GM21515 (cell line): ENCODE measurements around the gene RCBTB1.
A peak's percentile ranks its signal among the peaks of the same experiment; 100 is the strongest.
"Not testable (repeated sequence)": the region's sequence is repeated elsewhere in the genome, so short reads cannot be mapped to it uniquely, and the experiment has no call there.

Experiments
- ATAC-seq: cut with Tn5 transposase; IDR thresholded peaks from one replicate; pipeline ENCODE4 v1.9.1; 2021; ENCODE audit not compliant: unreplicated experiment

RCBTB1 gene

GRCh38 chr13:49585220-49586157, at the start of gene RCBTB1:
Gene RCBTB1, minus strand, starts transcription at chr13:49585558. Its CDS starts 18,279 bp downstream, at chr13:49567279.
- ATAC-seq: peak; percentile 91

- ATAC-seq: no peak
Observed at GRCh38 chr13:49633710-49634109, 48.4 kb upstream of the RCBTB1 start.

- ATAC-seq: no peak
Observed at GRCh38 chr13:49632156-49632555, 46.8 kb upstream of the RCBTB1 start.

- no peak for ATAC-seq
Observed at GRCh38 chr13:49630580-49630979, 45.2 kb upstream of the RCBTB1 start.

DNA sequence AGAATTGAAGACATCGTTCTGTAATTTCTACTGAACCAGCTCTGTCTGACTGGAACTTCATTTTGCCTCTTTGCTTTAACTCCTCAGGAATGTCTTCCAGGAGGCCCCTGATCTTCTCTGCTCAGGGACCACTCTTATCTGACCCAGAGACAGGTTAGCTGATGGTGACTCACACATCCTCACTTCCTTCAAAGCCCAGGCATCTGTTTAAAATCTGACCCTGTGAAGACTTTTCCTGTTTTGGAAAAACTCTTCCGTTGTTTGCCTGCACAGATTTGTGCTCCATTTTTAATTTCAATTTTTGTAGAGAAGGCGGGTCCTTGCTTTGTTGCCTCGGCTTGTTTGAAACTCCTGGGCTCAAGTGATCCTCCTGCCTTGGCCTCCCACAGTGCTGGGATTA, 44.6 kb upstream of the RCBTB1 start:
- ATAC-seq: no peak

- ATAC-seq: no peak
Observed at GRCh38 chr13:49629196-49629938, 44.0 kb upstream of the RCBTB1 start.

- ATAC-seq: peak; percentile 94
Observed at GRCh38 chr13:49627831-49628652, 42.7 kb upstream of the RCBTB1 start, which contains the start of gene ARL11. Gene ARL11, plus strand, starts transcription at chr13:49628507. Its CDS starts 1,941 bp downstream, at chr13:49630448.

DNA sequence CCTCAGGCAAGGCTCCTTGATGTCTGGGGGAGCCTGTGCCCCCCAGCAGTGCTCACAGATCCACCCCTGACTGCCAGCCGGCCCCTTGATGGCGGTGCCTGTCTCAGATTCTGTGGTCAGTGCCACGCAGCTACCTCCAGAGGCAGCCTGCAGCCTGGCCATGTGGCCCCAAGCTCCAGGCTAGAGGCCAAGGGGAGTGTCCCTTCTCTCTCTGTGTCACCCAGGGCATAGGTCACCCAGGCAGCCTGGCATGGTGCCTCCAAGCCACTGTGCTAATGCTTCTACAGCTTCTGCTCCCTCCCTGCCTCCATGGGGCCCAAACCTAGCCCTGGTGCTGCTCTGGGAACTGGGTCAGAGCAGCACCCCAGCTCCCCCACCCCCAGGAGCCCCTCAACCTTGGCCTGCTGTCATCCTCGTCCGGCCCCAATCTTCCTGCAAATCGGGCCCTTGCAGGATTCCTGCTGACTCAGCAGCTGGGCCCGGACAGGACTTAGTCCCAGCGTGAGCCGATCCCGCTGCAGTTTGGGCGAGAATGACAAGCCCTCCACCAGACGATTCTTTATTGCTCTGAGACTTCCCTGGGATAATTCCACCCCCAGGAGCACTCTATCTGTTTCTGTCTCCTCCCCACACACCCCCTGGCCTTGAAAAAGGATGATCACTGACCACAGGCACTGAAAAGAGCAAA, 40.2 kb upstream of the RCBTB1 start:
- ATAC-seq: no peak

DNA sequence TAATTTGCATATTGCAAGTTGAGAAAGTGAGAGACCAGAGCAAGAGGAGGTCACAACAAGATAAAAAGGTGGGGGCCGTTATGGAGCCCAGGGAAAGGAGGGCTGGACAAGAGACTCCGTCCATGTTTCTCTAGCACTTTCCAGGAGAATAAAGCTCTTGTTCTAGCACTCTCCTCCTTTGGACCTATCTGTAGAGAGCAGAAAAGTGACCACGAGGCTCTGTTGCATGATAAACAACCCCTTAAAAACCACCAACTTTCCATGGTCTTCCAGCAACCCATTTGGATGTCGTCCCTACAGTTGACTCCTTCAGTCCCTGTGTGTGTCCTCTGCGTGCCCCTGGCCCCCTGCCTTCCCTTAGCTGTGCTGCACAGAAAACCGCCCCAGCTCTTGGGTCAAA, 38.9 kb upstream of the RCBTB1 start:
- no peak for ATAC-seq

GRCh38 chr13:49622174-49622946, 37.0 kb upstream of the RCBTB1 start:
- ATAC-seq: no peak

GRCh38 chr13:49620170-49620621, 34.8 kb upstream of the RCBTB1 start:
- peak; percentile 67 for ATAC-seq

DNA sequence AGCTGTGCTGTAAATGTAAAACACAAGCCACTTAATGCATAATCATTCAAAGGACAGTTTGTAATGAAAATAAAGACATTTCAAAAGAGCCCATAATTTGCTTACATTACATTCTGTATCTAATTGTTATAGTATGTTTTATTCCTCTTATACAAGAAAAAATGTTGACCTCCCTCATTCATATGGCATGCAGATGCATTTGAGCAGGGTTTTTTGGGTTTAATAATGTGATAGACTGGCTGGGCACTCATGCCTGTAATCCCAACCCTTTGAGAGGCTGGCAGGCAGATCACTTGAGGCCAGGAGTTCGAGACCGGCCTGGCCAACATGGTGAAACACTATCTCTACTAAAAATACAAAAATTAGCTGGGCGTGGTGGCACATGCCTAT, 31.3 kb upstream of the RCBTB1 start:
- no peak for ATAC-seq

GRCh38 chr13:49615836-49616675, 30.7 kb upstream of the RCBTB1 start:
- no peak for ATAC-seq

GRCh38 chr13:49612042-49612441, 26.7 kb upstream of the RCBTB1 start:
- ATAC-seq: not testable (repeated sequence)

DNA sequence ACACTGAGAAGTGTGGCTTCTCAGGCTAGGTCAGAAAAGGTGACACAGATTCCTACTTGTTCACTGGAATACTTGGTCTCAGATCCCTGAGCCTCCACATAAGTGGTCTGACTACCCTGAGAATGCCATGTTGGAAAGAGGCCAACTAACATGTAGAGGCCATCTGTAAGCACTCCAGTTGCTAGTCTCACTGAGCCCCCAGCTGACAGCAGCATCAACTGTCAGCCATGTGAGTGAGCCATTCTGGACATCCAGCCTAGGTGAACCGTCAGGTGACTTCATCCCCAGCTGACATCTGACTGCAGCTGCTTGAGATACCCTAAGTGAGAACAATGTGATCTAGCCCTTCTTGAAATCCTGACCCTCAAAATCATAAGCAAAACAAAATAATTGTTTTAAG, 24.8 kb upstream of the RCBTB1 start:
- ATAC-seq: no peak

- ATAC-seq: no peak
Observed at GRCh38 chr13:49608651-49609331, 23.4 kb upstream of the RCBTB1 start.

DNA sequence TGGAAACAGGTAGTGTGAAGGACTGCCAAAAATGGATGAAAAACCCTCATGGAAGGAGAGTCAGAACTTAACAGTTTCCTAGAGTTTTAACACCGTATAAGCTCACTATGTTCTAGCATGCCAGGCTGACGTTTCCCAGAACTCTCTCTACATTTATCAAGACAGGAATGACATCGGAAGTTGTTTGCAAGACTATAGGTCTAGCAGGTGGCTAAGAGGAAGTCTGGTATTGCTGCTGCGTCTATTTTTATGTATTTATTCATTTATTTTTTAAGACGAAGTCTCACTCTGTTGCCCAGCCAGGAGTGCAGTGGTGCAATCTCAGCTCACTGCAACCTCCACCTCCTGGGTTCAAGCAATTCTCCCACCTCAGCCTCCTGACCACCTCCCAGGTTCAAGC, 22.4 kb upstream of the RCBTB1 start:
- no peak for ATAC-seq
